GM12878 (cell line): Measurements from ENCODE around the gene AKAP8. TPM values are rescaled to one million over a fixed set of nuclear protein-coding genes. Genes with fewer than 3 reads are reported as not detected.

Source experiments
- ATAC-seq: fragments of 200-7000 bp; cut with Tn5 transposase; 3 replicates; pipeline ENCODE4 v1.9.1; 2020; ENCODE audit warnings: mild to moderate bottlenecking, moderate library complexity
- BruUV-seq: library from RNA; stranded (reverse); fragments of 400-500 nt; replicated peaks from 2 replicates; lab custom pipeline; 2021; lab: Mats Ljungman, UMichigan
- CTCF ChIA-PET: fragments of 300-600 bp; sonication (Branson Sonifier 250); formaldehyde crosslinking; extraction: SDS; loops from one replicate; lab custom pipeline; 2021; ENCODE audit warnings: inconsistent platforms; lab: Yijun Ruan, JAX
- POLR2A ChIA-PET: fragments of 350-600 bp; formaldehyde crosslinking; extraction: SDS; loops from one replicate; lab custom pipeline; 2021; ENCODE audit warnings: inconsistent platforms; lab: Charles Lee
- RAD21 ChIA-PET: fragments of 300-600 bp; sonication (Branson Sonifier 250); formaldehyde crosslinking; loops from one replicate; lab custom pipeline; 2023; ENCODE audit warnings: antibody characterized with exemption; ENCODE audit not compliant: unreplicated experiment; lab: Charles Lee
- SMC1A ChIA-PET: fragments of 300-600 bp; sonication (Branson Sonifier 250); formaldehyde crosslinking; loops from one replicate; lab custom pipeline; 2023; ENCODE audit not compliant: unreplicated experiment, uncharacterized antibody; lab: Charles Lee
- DNase-seq: peaks from one replicate; pipeline ENCODE4 v3.0.0-alpha.2; 2011; ENCODE audit warnings: low read depth, low spot score
- FAIRE-seq: peaks from 3 replicates; lab custom pipeline; 2011; peaks lifted over from hg19 to GRCh38; lab: Jason Lieb, UNC
- H2AFZ ChIP-seq: 2 replicates; pipeline ENCODE4 v1.6.0; 2011; ENCODE audit warnings: low read depth, low read length, control low read depth; ENCODE audit not compliant: control insufficient read depth
- H3K27ac ChIP-seq: 2 replicates; pipeline ENCODE4 v1.5.1; 2011; ENCODE audit warnings: control low read depth; ENCODE audit not compliant: control insufficient read depth, insufficient read depth
- H3K27me3 ChIP-seq, 2 experiments: replicated peaks in 1 of 2; 2 replicates each; pipeline versions ENCODE4 v1.6.0 to v1.6.1; 2011; ENCODE audit warnings: low read length in 1 of 2; ENCODE audit not compliant: control insufficient read depth in 2 of 2, insufficient read depth in 2 of 2
- H3K36me3 ChIP-seq, 2 experiments: 2 replicates each; pipeline ENCODE4 v1.5.1; 2011; ENCODE audit warnings: low read length in 1 of 2; ENCODE audit not compliant: control insufficient read depth in 2 of 2, insufficient read depth in 2 of 2
- H3K4me1 ChIP-seq: 2 replicates; pipeline ENCODE4 v1.6.1; 2011; ENCODE audit warnings: mild to moderate bottlenecking, low read length, moderate library complexity, mixed read lengths; ENCODE audit not compliant: control insufficient read depth, insufficient read depth
- H3K4me2 ChIP-seq: 2 replicates; pipeline ENCODE4 v1.6.0; 2011; ENCODE audit warnings: control low read depth; ENCODE audit not compliant: control insufficient read depth, insufficient read depth
- H3K4me3 ChIP-seq: fragments of 200-600 bp; sonication (generic); 2 replicates; pipeline ENCODE4 v1.5.1; 2016
- H3K79me2 ChIP-seq: 2 replicates; pipeline ENCODE4 v1.6.0; 2011; ENCODE audit warnings: low read length; ENCODE audit not compliant: control insufficient read depth, insufficient read depth
- H3K9ac ChIP-seq: 2 replicates; pipeline ENCODE4 v1.8.0; 2011; ENCODE audit warnings: low read length, control low read depth, mixed read lengths; ENCODE audit not compliant: control insufficient read depth, insufficient read depth
- H3K9me3 ChIP-seq: replicated peaks from 3 replicates; pipeline ENCODE4 v1.5.1; 2011; ENCODE audit warnings: mild to moderate bottlenecking, low read length; ENCODE audit not compliant: control insufficient read depth, insufficient read depth
- H4K20me1 ChIP-seq: 2 replicates; pipeline ENCODE4 v1.6.0; 2011; ENCODE audit not compliant: control insufficient read depth, insufficient read depth
- BCL3 ChIP-seq: IDR thresholded peaks from 2 replicates; pipeline ENCODE4 v1.6.1; 2011; ENCODE audit warnings: borderline replicate concordance, low read depth, mild to moderate bottlenecking, moderate library complexity, low read length; ENCODE audit not compliant: insufficient read depth, poor library complexity, severe bottlenecking
- BRCA1 ChIP-seq: IDR thresholded peaks from 2 replicates; pipeline ENCODE4 v1.6.1; 2011; ENCODE audit warnings: low read depth, low read length, improper control_type of control experiment
- PBX3 ChIP-seq: IDR thresholded peaks from 2 replicates; pipeline ENCODE4 v1.6.1; 2011; ENCODE audit warnings: mild to moderate bottlenecking, low read depth, low read length, moderate library complexity; ENCODE audit not compliant: insufficient replicate concordance
- POLR2A ChIP-seq: IDR thresholded peaks from 2 replicates; pipeline ENCODE4 v1.6.1; 2011; ENCODE audit warnings: low read depth, mild to moderate bottlenecking, low read length
- TARDBP ChIP-seq: IDR thresholded peaks from 2 replicates; pipeline ENCODE4 v1.6.1; 2016; ENCODE audit warnings: borderline replicate concordance
- WGBS: methylation state at CpG from one replicate; pipeline ENCODE4 v1.1.6; 2016; ENCODE audit warnings: low lambda C conversion rate; ENCODE audit not compliant: insufficient replicate concordance, insufficient coverage; ENCODE audit errors: missing lambda C conversion rate; 5-methylcytosine and 5-hydroxymethylcytosine counted together
- in situ Hi-C: fragments of 300-500 bp; cut with MboI; formaldehyde crosslinking; loops from 9 replicates; pipeline ENCODE4 v1.14.3; 2018; ENCODE audit warnings: mixed read lengths
- intact Hi-C: fragments of 100-400 bp; cut with micrococcal nuclease; formaldehyde crosslinking; loops from one replicate; pipeline ENCODE4 v1.14.2; 2022; ENCODE audit not compliant: unreplicated experiment
- polyA plus RNA-seq, 11 experiments: library from polyadenylated mRNA; depleted of rRNA in 4 of 11; unstranded in 6 of 11; stranded (reverse) in 5 of 11; fragments of >200 nt; fragmentation: Nextera tagmentation in 4 of 11; fragmentation: Illumina TruSeq in 1 of 11; extraction: Ambion mirVana in 4 of 11; extraction: Trizol in 1 of 11; gene quantifications; 1 replicate in 1 of 11; 2 replicates in 10 of 11; pipeline versions ENCODE4 v1.2.1 to v1.2.3, GENCODE V29; 2011 to 2016; ENCODE audit warnings: inconsistent platforms in 2 of 11, missing spikeins in 2 of 11, low read depth in 1 of 11
- total RNA-seq, 4 experiments: library from RNA; depleted of rRNA in 3 of 4; stranded (reverse); fragments of >200 nt in 3 of 4; fragmentation: Illumina TruSeq in 1 of 4; extraction: Trizol in 1 of 4; gene quantifications; 2 replicates each; pipeline versions ENCODE4 v1.2.1 to v1.2.3, GENCODE V29; 2013 to 2021

AKAP8 gene
- total and polyA plus RNA-seq, 10 of the 15 experiments (the other 5 are each of a cell fraction or from before 2014, with no cell fraction given): 5.3 to 57.7 (median 20.6) TPM

- TF ChIP-seq POLR2A: peak; percentile 46; the same call in 1 of the 2 replicates
- TF ChIP-seq TARDBP: no peak
- H3K4me1 ChIP-seq: 0 out of 2 replicates have a peak, but pooled peaks cover 2% of the 10 kb centered on the region
- no peak overlapping the region for H3K27ac ChIP-seq
- H3K4me3 ChIP-seq: no peak overlapping the region
- H3K79me2 ChIP-seq: peaks cover 59% of the 10 kb centered on the region
- BruUV-seq: TSS peak; percentile 11
- no peaks in the 10 kb centered on the region for H3K9me3 ChIP-seq
- no peaks in the 10 kb centered on the region for H3K27me3 ChIP-seq
- FAIRE-seq (no peak), ATAC-seq (no peak), DNase-seq (no peak)
- 0 out of 2 replicates have a peak, but pooled peaks cover 5% of the 10 kb centered on the region for H4K20me1 ChIP-seq
- ChIA-PET CTCF (no interaction called here), RAD21 (no interaction called here), SMC1A (interaction anchor here (1.6 to 1.8 kb wide), 3 partner anchors 14 to 45 kb away, joined by 3 to 6 read pairs (median 3); partner anchors contain the start of gene AKAP8L), POLR2A (no interaction called here)
- intact Hi-C loops: loop anchor here (5.0 kb wide), 2 partner anchors 87 to 113 kb away; partner anchors contain the start of gene RASAL3
- H2AFZ ChIP-seq: no peak overlapping the region
- whole genome bisulfite sequencing: 91% methylated on average over 24 of the region's 24 CpGs
- in situ Hi-C loops: no loop called here
- H3K4me2 ChIP-seq: no peak overlapping the region
- H3K9ac ChIP-seq: no peak overlapping the region
- H3K36me3 ChIP-seq: peaks cover 8 to 36% of the 10 kb centered on the region in 2 experiments; a peak in 3 of 4 replicates
These were observed 4.7 kb downstream of the AKAP8 start for GRCh38 chr19:15374796-15375440.

- no peak for ATAC-seq
- CTCF ChIA-PET: no interaction called here
- 0 out of 2 replicates have a peak, but pooled peaks cover 5% of the 10 kb centered on the region for H4K20me1 ChIP-seq
These were observed 5.4 kb downstream of the AKAP8 start for GRCh38 chr19:15374105-15374651.

More at GRCh38 chr19:15374105-15374651, 5.4 kb downstream of the AKAP8 start:
- no peak overlapping the region for H2AFZ ChIP-seq
- WGBS: 88% methylated on average over 21 of the region's 21 CpGs
- 0 out of 2 replicates have a peak, but pooled peaks cover 2% of the 10 kb centered on the region for H3K4me1 ChIP-seq
- H3K79me2 ChIP-seq: peaks cover 55% of the 10 kb centered on the region
- no peak overlapping the region for H3K4me3 ChIP-seq
- no peak overlapping the region; the same call in 1 of the 2 replicates for H3K4me2 ChIP-seq
- no peak overlapping the region for H3K9ac ChIP-seq
- in situ Hi-C loops: no loop called here
- no peak for FAIRE-seq
- H3K9me3 ChIP-seq: no peaks in the 10 kb centered on the region
- H3K27me3 ChIP-seq: no peaks in the 10 kb centered on the region
- intact Hi-C loops: no loop called here
- POLR2A ChIA-PET: no interaction called here
- TF ChIP-seq BRCA1 (no peak), PBX3 (no peak), BCL3 (no peak)
- peaks cover 9 to 42% of the 10 kb centered on the region in 2 experiments; a peak in 3 of 4 replicates for H3K36me3 ChIP-seq
- no peak for DNase-seq
- RAD21 ChIA-PET: no interaction called here
- no TSS peak for BruUV-seq
- no peak overlapping the region for H3K27ac ChIP-seq
- SMC1A ChIA-PET: no interaction called here
